Activated CD8-positive, alpha-beta memory T cell treated with anti-CD3 and anti-CD28 coated beads, Interleukin-2, amount 50 U/mL, for 24 hours (primary cell): Measurements from ENCODE around the gene FZD1.

Experiments
- DNase-seq: peaks from one replicate; pipeline ENCODE4 v3.0.0-alpha.2; 2020; ENCODE audit errors: extremely low read depth

Gene FZD1

GRCh38 chr7:91264046-91264923, at the start of gene FZD1:
Gene FZD1, plus strand, starts transcription at chr7:91264433. Its CDS starts 448 bp downstream, at chr7:91264881.
- peak; percentile 9 for DNase-seq

DNA sequence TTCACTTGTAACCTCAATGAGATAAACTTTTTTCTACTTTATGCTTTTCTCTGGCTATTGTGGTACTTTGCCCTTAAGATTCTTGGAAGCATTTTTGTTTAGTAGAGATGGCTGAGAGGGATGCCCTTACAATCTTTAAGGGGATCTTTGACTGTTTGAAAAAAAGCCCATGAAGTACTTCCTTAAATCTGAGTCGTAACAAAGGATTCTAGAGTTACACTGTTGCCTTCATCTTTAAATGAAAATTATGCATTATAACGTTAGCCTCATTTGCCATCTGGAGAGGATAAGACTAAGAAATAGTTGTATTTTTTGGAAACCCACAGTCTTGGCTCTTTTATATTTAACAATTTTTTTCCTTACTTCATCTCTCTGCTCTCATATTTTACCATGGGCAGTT, 37.8 kb upstream of the FZD1 start:
- DNase-seq: no peak

GRCh38 chr7:91228327-91228726, 35.9 kb upstream of the FZD1 start:
- DNase-seq: no peak

DNA sequence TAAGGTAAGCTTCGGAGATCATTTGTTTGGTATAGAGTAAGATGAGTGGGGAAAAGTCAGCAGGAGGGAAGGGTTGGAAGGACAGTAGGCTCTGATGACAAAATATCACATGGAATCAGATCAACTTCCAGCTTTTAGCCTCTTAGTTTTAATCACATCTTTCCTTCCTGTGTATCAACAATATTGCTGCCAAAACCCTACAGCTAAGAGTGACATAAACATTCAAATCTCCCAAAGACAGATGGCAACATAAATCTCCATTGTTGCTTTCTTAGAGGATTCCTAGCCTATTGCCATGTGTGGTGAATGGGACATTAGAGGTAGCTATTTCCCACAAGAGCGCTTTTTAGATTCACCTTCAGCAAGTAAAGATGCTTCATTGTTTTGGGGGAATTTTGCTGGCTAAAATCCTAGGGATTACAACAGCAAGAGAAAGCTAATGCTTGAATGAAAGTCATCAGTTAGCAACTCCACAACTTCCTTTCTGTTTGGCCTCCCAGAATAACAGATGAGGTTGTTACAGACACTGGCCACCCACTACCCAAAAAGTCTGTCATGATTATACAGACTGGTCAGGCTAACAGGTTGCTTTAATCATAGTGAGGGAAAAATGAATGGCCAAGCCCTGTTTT, 35.2 kb upstream of the FZD1 start:
- no peak for DNase-seq

GRCh38 chr7:91230100-91230499, 34.1 kb upstream of the FZD1 start:
- no peak for DNase-seq

GRCh38 chr7:91230503-91230902, 33.7 kb upstream of the FZD1 start:
- DNase-seq: no peak

GRCh38 chr7:91233212-91233611, 31.0 kb upstream of the FZD1 start:
- no peak for DNase-seq

DNA sequence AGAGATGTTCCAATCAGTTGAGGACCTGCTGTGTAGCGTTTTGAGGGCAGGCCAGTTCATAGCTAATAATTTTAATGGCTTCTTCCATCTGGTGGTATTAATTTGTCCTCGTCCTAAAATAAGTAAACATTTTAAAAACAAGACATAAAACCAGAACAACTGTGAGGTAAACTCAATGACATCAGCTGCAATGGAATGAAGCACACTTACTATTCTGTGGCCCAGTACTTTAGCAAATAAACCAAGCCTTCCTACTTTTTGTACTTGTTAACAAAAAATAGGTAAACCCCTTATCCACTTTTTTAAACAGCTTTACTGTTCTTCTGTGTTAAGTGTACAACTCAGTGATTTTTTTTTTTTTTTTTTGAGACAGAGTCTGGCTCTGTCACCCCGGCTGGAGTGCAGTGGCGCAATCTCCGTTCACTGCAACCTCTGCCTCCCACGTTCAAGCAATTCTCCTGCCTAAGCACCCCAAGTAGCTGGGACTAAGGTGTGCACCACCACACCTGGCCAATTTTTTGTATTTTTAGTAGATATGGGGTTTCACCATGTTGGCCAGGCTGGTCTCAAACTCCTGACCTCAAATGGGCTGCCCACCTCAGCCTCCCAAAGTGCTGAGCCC, 28.9 kb upstream of the FZD1 start:
- no peak for DNase-seq

DNA sequence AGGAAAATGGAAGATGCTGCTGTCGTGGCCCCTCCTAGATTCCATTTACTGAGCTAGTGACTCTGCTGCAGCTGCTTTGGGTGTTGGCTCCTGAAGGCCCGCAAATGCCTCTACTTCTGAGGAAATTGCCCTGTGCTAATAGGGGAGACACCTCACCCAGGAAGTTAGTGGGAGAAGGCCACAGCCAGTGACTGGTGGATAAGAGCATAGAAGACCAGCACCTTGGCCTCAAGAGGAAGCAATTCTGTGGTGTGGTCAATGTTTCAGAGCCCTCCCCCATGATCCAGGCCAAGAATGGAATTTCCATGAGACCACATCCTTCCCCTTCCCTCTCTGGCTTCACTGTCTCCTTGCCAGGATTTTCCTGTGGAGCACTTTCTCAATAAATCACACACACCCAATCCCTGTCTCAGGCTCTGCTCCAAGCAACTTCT, 25.0 kb upstream of the FZD1 start:
- DNase-seq: no peak

DNA sequence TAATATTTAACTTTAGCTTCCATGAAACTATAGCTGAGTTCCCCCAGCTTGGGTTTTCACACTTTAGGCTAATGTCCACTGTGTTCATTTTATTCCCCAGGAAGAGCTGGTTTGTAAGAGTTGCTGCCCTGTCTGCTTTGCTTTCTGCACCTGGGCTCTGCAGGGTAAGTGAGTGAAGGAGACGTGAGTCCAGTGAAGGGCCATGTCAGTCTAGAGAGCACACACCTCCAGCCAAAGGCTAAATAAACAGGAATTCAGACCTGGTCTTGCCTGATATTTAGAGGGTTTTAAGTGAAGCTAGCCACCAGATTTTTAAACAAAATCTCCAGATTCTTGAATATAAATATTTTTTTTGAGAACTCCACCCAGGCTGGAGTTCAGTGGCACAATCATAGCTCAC, 24.5 kb upstream of the FZD1 start:
- no peak for DNase-seq

- no peak for DNase-seq
Measured at GRCh38 chr7:91240376-91240941, 23.8 kb upstream of the FZD1 start.

- DNase-seq: no peak
Measured at GRCh38 chr7:91242097-91242844, 22.0 kb upstream of the FZD1 start.

DNA sequence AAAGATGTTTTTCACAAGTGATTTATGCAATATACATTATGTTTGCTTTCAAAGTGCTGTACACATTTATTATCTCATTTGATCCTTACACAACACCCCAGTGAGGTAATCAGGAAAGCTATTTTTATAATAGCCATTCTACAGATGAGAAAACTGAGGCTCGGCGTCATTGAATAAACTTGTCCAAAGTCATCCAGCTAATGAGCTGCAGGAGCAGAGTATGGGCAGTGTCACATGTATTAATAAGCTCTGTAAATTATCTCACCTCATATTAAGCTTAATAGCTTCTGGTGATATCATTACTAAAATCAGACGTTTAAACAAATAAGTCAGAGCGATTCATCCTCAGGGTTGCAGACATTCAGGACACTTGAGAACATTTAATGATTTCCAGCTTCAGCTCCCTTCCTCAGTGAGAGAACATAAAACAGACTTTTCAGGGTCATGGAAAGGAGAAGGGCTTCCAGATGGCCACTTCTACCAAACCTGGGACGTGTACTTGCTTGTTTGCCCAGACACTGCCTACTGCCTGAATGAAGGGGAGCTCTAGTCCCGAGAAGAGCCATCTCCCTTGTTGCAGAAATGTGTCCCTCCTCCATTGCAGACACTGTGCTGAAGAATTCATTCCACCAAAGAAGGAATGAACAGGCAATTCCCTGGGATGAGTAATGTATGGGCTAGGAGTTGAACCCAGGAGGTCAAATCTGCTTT, 20.5 kb upstream of the FZD1 start:
- no peak for DNase-seq

GRCh38 chr7:91247500-91247899, 16.7 kb upstream of the FZD1 start:
- no peak for DNase-seq

DNA sequence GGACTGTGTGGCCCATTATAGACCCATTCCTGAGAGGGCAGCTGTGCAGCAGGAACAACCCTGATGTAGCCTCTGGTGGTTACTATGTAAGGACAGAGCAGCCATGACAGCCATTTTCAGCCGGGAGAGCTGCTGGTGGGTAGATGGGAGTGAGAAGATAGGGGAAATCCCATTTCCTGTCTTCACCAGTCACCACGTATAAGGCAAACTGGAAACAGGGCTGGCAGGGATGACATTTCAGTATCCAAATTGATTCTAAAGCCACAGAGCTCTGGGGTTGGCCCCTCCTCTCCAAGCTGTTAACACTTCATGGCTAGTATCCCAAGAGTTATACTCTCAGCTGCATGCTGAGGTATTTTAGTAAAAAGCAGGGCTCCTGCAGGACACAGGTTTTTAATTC, 15.2 kb upstream of the FZD1 start:
- no peak for DNase-seq

- DNase-seq: no peak
Measured at GRCh38 chr7:91249506-91250233, 14.6 kb upstream of the FZD1 start.

GRCh38 chr7:91250706-91251105, 13.5 kb upstream of the FZD1 start:
- no peak for DNase-seq

DNA sequence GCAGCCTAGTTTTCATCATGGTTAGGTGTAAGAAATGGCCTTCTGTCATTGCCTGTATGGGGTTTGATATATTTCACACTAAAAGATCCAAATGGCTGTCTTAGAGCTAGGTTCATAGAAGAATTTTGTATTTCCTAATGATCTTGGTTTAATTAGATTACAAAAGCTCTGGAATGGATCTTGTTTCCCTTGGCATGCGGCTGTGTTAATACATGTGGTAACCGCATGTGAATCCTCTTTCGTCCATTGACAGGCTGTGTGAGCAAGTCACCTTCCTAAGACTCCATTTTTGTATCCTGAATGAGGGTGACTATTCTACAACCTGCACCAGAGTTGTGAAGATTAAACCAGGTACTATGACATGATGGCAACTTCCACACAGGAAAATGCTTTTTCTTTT, 12.4 kb upstream of the FZD1 start:
- no peak for DNase-seq

DNA sequence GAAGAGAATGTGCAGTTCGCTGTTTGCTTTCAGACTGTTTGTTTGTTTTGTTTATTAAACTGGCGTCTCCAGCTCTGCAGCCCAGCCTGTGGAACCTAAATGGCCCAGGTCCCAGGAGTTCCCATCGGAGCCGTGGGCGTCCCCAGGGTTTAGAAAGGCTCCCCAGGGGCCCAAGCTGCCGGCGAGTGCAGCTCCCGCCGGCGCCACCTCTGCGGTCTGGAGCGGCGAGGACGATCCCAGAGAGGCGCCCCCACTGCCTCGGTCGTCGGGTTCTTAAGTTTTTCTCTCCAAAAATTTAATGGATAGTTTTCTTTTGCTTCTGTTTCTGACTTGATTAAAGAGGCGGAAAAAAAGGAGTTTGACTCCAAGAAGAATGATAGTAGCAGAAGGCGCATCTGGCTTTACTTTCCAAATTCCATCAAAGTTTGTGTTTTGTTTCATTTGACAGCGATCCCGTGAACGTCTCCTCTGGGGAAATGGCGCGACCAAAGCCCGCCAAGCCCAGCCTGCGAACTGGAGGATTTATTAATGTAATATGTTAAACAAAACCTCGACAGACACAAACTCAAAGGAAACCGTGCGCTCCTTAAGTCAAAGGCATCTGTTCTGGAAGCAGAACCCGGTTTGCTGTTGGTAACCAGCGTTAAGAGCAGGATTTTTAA, 718 bp upstream of the FZD1 start:
- DNase-seq: no peak
